IMR-90 (cell line): ENCODE data around the gene HOXA7. TPM values are rescaled to one million over a fixed set of nuclear protein-coding genes. Genes with fewer than 3 reads are reported as not detected.
A peak's percentile ranks its signal among the peaks of the same experiment; 100 is the strongest.

Source experiments
- ATAC-seq: fragments of 200-7000 bp; cut with Tn5 transposase; 2 replicates; pipeline ENCODE4 v1.9.1; 2020; ENCODE audit warnings: low read depth, mild to moderate bottlenecking, moderate library complexity
- BruUV-seq: library from RNA; stranded (reverse); fragments of 400-500 nt; replicated peaks from 2 replicates; lab custom pipeline; 2021; lab: Mats Ljungman, UMichigan
- CTCF ChIA-PET: fragments of 300-600 bp; formaldehyde crosslinking; extraction: SDS; loops from one replicate; lab custom pipeline; 2021; ENCODE audit warnings: antibody characterized with exemption; lab: Yijun Ruan, JAX
- POLR2A ChIA-PET: fragments of 300-600 bp; sonication (Branson Sonifier 250); formaldehyde crosslinking; loops from one replicate; lab custom pipeline; 2022; ENCODE audit warnings: antibody characterized with exemption; ENCODE audit not compliant: unreplicated experiment; lab: Charles Lee
- DNase-seq: peaks from one replicate; pipeline ENCODE4 v3.0.0; 2013
- H2AFZ ChIP-seq: replicated peaks from 2 replicates; pipeline ENCODE3; 2013; ENCODE audit warnings: low read length, mild to moderate bottlenecking; ENCODE audit not compliant: poor library complexity
- H2AK5ac ChIP-seq: 2 replicates; pipeline ENCODE4 v1.6.1; 2013; ENCODE audit warnings: low read depth, low read length, inconsistent platforms
- H2AK9ac ChIP-seq: replicated peaks from 2 replicates; pipeline ENCODE3; 2013; ENCODE audit warnings: mild to moderate bottlenecking, low read depth, low read length, moderate library complexity; ENCODE audit not compliant: poor library complexity
- H2BK120ac ChIP-seq: 2 replicates; pipeline ENCODE4 v1.6.1; 2013; ENCODE audit warnings: low read depth, low read length, inconsistent platforms
- H2BK15ac ChIP-seq: 3 replicates; pipeline ENCODE4 v1.6.1; 2013; ENCODE audit warnings: low read depth, low read length, inconsistent platforms
- H2BK20ac ChIP-seq: 2 replicates; pipeline ENCODE4 v1.6.1; 2013; ENCODE audit warnings: low read depth, mild to moderate bottlenecking, inconsistent platforms, low read length, moderate library complexity
- H2BK5ac ChIP-seq: 2 replicates; pipeline ENCODE4 v1.6.1; 2013; ENCODE audit warnings: mild to moderate bottlenecking, low read depth, low read length, inconsistent platforms; ENCODE audit not compliant: poor library complexity, severe bottlenecking
- H3K14ac ChIP-seq: replicated peaks from 2 replicates; pipeline ENCODE4 v1.6.1; 2013; ENCODE audit warnings: low read depth, low read length, inconsistent platforms
- H3K18ac ChIP-seq: 2 replicates; pipeline ENCODE4 v1.6.1; 2013; ENCODE audit warnings: low read depth, low read length, control low read depth
- H3K23ac ChIP-seq: 2 replicates; pipeline ENCODE4 v1.6.1; 2013; ENCODE audit warnings: low read depth, low read length, inconsistent platforms
- H3K27ac ChIP-seq: 2 replicates; pipeline ENCODE4 v1.5.1; 2013; ENCODE audit warnings: mild to moderate bottlenecking, control low read depth, low read length; ENCODE audit not compliant: insufficient read depth
- H3K27me3 ChIP-seq: 2 replicates; pipeline ENCODE4 v1.6.1; 2013; ENCODE audit warnings: low read length; ENCODE audit not compliant: control insufficient read depth, insufficient read depth
- H3K36me3 ChIP-seq: 2 replicates; pipeline ENCODE4 v1.6.1; 2013; ENCODE audit warnings: low read length, mixed read lengths; ENCODE audit not compliant: control insufficient read depth, insufficient read depth
- H3K4ac ChIP-seq: 2 replicates; pipeline ENCODE4 v1.6.1; 2013; ENCODE audit warnings: low read depth, low read length, inconsistent platforms
- H3K4me1 ChIP-seq: 2 replicates; pipeline ENCODE4 v1.6.1; 2013; ENCODE audit warnings: low read length, mixed read lengths; ENCODE audit not compliant: control insufficient read depth, insufficient read depth
- H3K4me2 ChIP-seq: 2 replicates; pipeline ENCODE4 v1.6.1; 2013; ENCODE audit warnings: low read depth, mild to moderate bottlenecking, control low read depth, low read length, moderate library complexity
- H3K4me3 ChIP-seq: 2 replicates; pipeline ENCODE4 v1.5.1; 2013; ENCODE audit warnings: low read depth, mild to moderate bottlenecking, control low read depth, low read length, moderate library complexity; ENCODE audit not compliant: insufficient read depth
- H3K56ac ChIP-seq: 2 replicates; pipeline ENCODE4 v1.6.1; 2013; ENCODE audit warnings: low read length, inconsistent platforms; ENCODE audit not compliant: insufficient read depth; ENCODE audit errors: extremely low read depth
- H3K79me1 ChIP-seq, 2 experiments: 2 replicates each; pipeline ENCODE4 v1.6.1; 2013; ENCODE audit warnings: low read length in 2 of 2, inconsistent platforms in 1 of 2, low read depth in 1 of 2
- H3K9ac ChIP-seq: 2 replicates; pipeline ENCODE4 v1.6.1; 2013; ENCODE audit warnings: low read depth, low read length, control low read depth
- H3K9me1 ChIP-seq: 2 replicates; pipeline ENCODE4 v1.6.1; 2013; ENCODE audit warnings: low read length, inconsistent platforms; ENCODE audit not compliant: insufficient read depth
- H3K9me3 ChIP-seq: 2 replicates; pipeline ENCODE4 v1.6.1; 2013; ENCODE audit warnings: low read length; ENCODE audit not compliant: control insufficient read depth, insufficient read depth
- H4K20me1 ChIP-seq: 2 replicates; pipeline ENCODE4 v1.6.1; 2013; ENCODE audit warnings: low read length, inconsistent platforms; ENCODE audit not compliant: insufficient read depth
- H4K5ac ChIP-seq: 2 replicates; pipeline ENCODE4 v1.6.1; 2013; ENCODE audit warnings: mild to moderate bottlenecking, low read depth, low read length, control low read depth
- H4K8ac ChIP-seq, 2 experiments: 2 replicates each; pipeline ENCODE4 v1.6.1; 2013; ENCODE audit warnings: low read depth in 2 of 2, low read length in 2 of 2, control low read depth in 1 of 2, inconsistent platforms in 1 of 2
- H4K91ac ChIP-seq: 2 replicates; pipeline ENCODE4 v1.6.1; 2013; ENCODE audit warnings: low read depth, low read length, inconsistent platforms; ENCODE audit not compliant: insufficient read depth
- BHLHE40 ChIP-seq: fragments of 150-350 bp; IDR thresholded peaks from 2 replicates; pipeline ENCODE4 v1.6.1; 2016; ENCODE audit warnings: mild to moderate bottlenecking, low read depth, low read length
- CEBPB ChIP-seq: IDR thresholded peaks from 2 replicates; pipeline ENCODE4 v1.6.1; 2012; ENCODE audit warnings: low read depth, low read length, improper control_type of control experiment
- CHD1 ChIP-seq: IDR thresholded peaks from 2 replicates; pipeline ENCODE4 v1.6.1; 2012; ENCODE audit warnings: low read depth, low read length, improper control_type of control experiment
- ELK1 ChIP-seq: fragments of 150-350 bp; IDR thresholded peaks from 2 replicates; pipeline ENCODE4 v1.6.1; 2016; ENCODE audit warnings: low read depth, mild to moderate bottlenecking, low read length, moderate library complexity, borderline replicate concordance
- FOS ChIP-seq: fragments of 150-350 bp; IDR thresholded peaks from 2 replicates; pipeline ENCODE4 v1.6.1; 2016; ENCODE audit warnings: low read depth, low read length
- MAFK ChIP-seq: IDR thresholded peaks from 2 replicates; pipeline ENCODE4 v1.6.1; 2012; ENCODE audit warnings: low read depth, low read length, improper control_type of control experiment
- MAZ ChIP-seq: IDR thresholded peaks from 2 replicates; pipeline ENCODE4 v1.6.1; 2012; ENCODE audit warnings: low read depth, mild to moderate bottlenecking, low read length, improper control_type of control experiment, moderate library complexity, borderline replicate concordance
- MXI1 ChIP-seq: IDR thresholded peaks from 2 replicates; pipeline ENCODE4 v1.6.1; 2012; ENCODE audit warnings: low read depth, mild to moderate bottlenecking, low read length, moderate library complexity, borderline replicate concordance
- NFE2L2 ChIP-seq: fragments of 150-350 bp; IDR thresholded peaks from 2 replicates; pipeline ENCODE4 v1.6.1; 2016; ENCODE audit warnings: low read depth, mild to moderate bottlenecking, low read length
- POLR2A ChIP-seq: IDR thresholded peaks from 2 replicates; pipeline ENCODE4 v1.6.1; 2012; ENCODE audit warnings: mild to moderate bottlenecking, low read depth, low read length
- RAD21 ChIP-seq: IDR thresholded peaks from 2 replicates; pipeline ENCODE4 v1.6.1; 2012; ENCODE audit warnings: low read length, improper control_type of control experiment
- RCOR1 ChIP-seq: IDR thresholded peaks from 2 replicates; pipeline ENCODE4 v1.6.1; 2012; ENCODE audit warnings: mild to moderate bottlenecking, low read length, improper control_type of control experiment; ENCODE audit not compliant: insufficient replicate concordance
- RFX5 ChIP-seq: IDR thresholded peaks from 2 replicates; pipeline ENCODE4 v1.8.0; 2012; ENCODE audit warnings: low read depth, mild to moderate bottlenecking, low read length, moderate library complexity
- SMC3 ChIP-seq: fragments of 150-350 bp; IDR thresholded peaks from 2 replicates; pipeline ENCODE4 v1.6.1; 2016; ENCODE audit warnings: low read depth, mild to moderate bottlenecking, antibody characterized with exemption, low read length, moderate library complexity
- USF2 ChIP-seq: fragments of 150-350 bp; IDR thresholded peaks from 2 replicates; pipeline ENCODE4 v1.6.1; 2017; ENCODE audit warnings: mild to moderate bottlenecking, antibody characterized with exemption, low read length, low read depth
- WGBS, 2 experiments: methylation state at CpG; one replicate each; pipeline versions ENCODE4 v1.1.5 to v1.1.7; 2013; ENCODE audit warnings: missing lambda C conversion rate in 2 of 2; ENCODE audit not compliant: insufficient read length in 1 of 2; ENCODE audit errors: extremely low coverage in 2 of 2; 5-methylcytosine and 5-hydroxymethylcytosine counted together
- dilution Hi-C: fragments of 300-500 bp; cut with HindIII; formaldehyde crosslinking; loops from one replicate; pipeline ENCODE4 v1.14.3; 2018; ENCODE audit warnings: low sequenced_read_pairs; ENCODE audit not compliant: unreplicated experiment
- in situ Hi-C: fragments of 300-500 bp; cut with MboI; formaldehyde crosslinking; loops from 3 replicates; pipeline ENCODE4 v1.14.3; 2019; ENCODE audit warnings: low sequenced_read_pairs, inconsistent platforms, mixed read lengths
- intact Hi-C: fragments of 100-400 bp; cut with micrococcal nuclease; formaldehyde crosslinking; loops from 2 replicates; pipeline ENCODE4 v1.10.0; 2022
- polyA plus RNA-seq, 3 experiments: library from polyadenylated mRNA; depleted of rRNA; stranded (reverse); fragments of >200 nt; gene quantifications; 2 replicates each; pipeline ENCODE4 v1.2.3, GENCODE V29; 2012; ENCODE audit warnings: low replicate concordance in 1 of 3
- total RNA-seq: library from RNA; depleted of rRNA; stranded (reverse); fragments of >200 nt; gene quantifications from 2 replicates; pipeline ENCODE4 v1.2.3, GENCODE V29; 2012
- TF ChIP-seq, protein P1 (sequence below): conservative IDR thresholded peaks from 2 replicates; pipeline ENCODE4 v1.5.1; 2012; ENCODE audit warnings: mild to moderate bottlenecking, low read depth, low read length, improper control_type of control experiment

Gene HOXA7
- total and polyA plus RNA-seq, 2 of the 4 experiments (the other 2 are of a cell fraction), result 0.18 to 1.7 TPM

- Histone ChIP-seq H4K5ac (peak overlapping the region; percentile 71; the same call in 1 of the 2 replicates), H3K27me3 (no peaks in the 10 kb centered on the region), H3K4me2 (peak overlapping the region; percentile 94), H2BK5ac (peak overlapping the region; percentile 35), H2BK120ac (peak overlapping the region; percentile 75), H2AK9ac (no peak overlapping the region), H3K36me3 (peaks cover 9% of the 10 kb centered on the region), H3K79me1 (peaks cover 6 to 38% of the 10 kb centered on the region in 2 experiments), H4K20me1 (no peaks in the 10 kb centered on the region), H3K4me1 (peaks cover 20% of the 10 kb centered on the region), H3K14ac (peak overlapping the region; percentile 78), H2BK20ac (peak overlapping the region; percentile 69; the same call in 1 of the 2 replicates), H2BK15ac (peak overlapping the region; percentile 52; the same call in 1 of the 3 replicates), H3K18ac (peak overlapping the region; percentile 89), H4K91ac (peak overlapping the region; percentile 68), H3K23ac (peak overlapping the region; percentile 85; the same call in 1 of the 2 replicates), H3K56ac (peak overlapping the region; percentile 79; the same call in 1 of the 2 replicates), H3K27ac (peak overlapping the region; percentile 94), H2AK5ac (no peak overlapping the region), H3K4ac (peak overlapping the region; percentile 55), H3K9me1 (peaks cover 5% of the 10 kb centered on the region; the same call in 1 of the 2 replicates), H2AFZ (no peak overlapping the region), H3K9me3 (no peaks in the 10 kb centered on the region), H4K8ac (peak overlapping the region; percentile 50 to 67; a peak in 1 of 4 replicates), H3K9ac (peak overlapping the region; percentile 89), H3K4me3 (peak overlapping the region; percentile 30; the same call in 1 of the 2 replicates)
- TF ChIP-seq POLR2A (no peak), SMC3 (no peak), MXI1 (no peak), FOS (no peak), RFX5 (no peak), CEBPB (no peak), RCOR1 (no peak), USF2 (no peak), NFE2L2 (no peak), RAD21 (no peak), BHLHE40 (no peak), MAZ (no peak), ELK1 (no peak), MAFK (no peak), CHD1 (no peak)
- TF ChIP-seq, protein P1, sequence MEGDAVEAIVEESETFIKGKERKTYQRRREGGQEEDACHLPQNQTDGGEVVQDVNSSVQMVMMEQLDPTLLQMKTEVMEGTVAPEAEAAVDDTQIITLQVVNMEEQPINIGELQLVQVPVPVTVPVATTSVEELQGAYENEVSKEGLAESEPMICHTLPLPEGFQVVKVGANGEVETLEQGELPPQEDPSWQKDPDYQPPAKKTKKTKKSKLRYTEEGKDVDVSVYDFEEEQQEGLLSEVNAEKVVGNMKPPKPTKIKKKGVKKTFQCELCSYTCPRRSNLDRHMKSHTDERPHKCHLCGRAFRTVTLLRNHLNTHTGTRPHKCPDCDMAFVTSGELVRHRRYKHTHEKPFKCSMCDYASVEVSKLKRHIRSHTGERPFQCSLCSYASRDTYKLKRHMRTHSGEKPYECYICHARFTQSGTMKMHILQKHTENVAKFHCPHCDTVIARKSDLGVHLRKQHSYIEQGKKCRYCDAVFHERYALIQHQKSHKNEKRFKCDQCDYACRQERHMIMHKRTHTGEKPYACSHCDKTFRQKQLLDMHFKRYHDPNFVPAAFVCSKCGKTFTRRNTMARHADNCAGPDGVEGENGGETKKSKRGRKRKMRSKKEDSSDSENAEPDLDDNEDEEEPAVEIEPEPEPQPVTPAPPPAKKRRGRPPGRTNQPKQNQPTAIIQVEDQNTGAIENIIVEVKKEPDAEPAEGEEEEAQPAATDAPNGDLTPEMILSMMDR, result no peak
- in situ Hi-C loops (no loop called here), intact Hi-C loops (no loop called here), dilution Hi-C loops (no loop called here)
- CTCF ChIA-PET, result no interaction called here
- POLR2A ChIA-PET, result no interaction called here
- no TSS peak for BruUV-seq
- no CpG with 5 or more reads among the region's 1 CpG for WGBS, 2 experiments
- DNase-seq, result no peak
- no peak for ATAC-seq
Observed at GRCh38 chr7:27138472-27138871, 18.0 kb downstream of the HOXA7 start.
